GM18499 (cell line): ENCODE measurements around the gene RNF150.
A peak's percentile ranks its signal among the peaks of the same experiment; 100 is the strongest.

Source experiments
- ATAC-seq: cut with Tn5 transposase; IDR thresholded peaks from one replicate; pipeline ENCODE4 v1.9.1; 2021; ENCODE audit warnings: moderate number of reproducible peaks; ENCODE audit not compliant: insufficient read depth, unreplicated experiment

Gene RNF150

DNA sequence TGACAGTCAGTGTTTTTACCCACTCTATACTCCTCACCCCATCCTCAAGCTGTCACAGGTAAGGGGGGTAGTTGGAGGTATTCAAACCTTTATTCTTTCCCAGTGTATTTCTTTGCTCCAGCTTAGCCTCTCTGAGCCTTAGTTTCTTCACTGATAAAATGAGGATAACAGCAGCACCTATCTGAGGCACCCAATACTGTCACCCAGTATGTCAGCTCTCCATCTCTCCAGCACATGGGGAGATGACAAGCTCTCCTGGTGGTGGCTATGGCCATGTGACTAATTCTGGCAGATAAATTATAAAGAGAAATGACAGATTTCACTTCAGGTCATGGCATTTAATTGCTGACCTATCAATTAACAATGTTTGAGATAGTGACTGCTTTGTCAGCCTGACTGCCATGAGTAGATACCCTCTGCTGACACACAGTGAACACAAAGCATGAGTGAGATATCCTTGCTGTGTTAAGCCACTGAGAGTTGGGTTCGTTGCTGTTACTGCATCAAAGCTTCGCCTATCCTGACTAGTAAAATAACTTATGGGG lies 200.7 kb downstream of the RNF150 start:
- ATAC-seq, result no peak

DNA sequence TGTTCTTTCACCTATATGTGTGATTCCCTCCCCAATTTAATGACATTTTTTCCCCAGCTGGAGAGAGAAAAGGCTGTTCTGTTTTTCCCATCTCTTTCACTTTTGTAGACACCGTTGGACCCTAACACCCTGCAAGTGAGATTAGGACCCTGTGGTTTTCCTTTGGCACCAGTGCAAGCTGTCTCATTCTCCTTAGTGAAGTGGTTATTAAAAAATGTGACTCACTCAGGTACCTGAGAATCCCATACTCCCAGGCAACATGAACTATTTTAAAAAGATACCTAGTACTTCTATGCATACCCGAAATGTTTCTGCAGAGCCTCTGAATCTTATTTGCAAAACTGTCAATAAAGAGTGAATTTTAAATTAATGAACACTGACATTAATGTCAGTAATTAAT lies 201.4 kb downstream of the RNF150 start:
- ATAC-seq, result no peak

DNA sequence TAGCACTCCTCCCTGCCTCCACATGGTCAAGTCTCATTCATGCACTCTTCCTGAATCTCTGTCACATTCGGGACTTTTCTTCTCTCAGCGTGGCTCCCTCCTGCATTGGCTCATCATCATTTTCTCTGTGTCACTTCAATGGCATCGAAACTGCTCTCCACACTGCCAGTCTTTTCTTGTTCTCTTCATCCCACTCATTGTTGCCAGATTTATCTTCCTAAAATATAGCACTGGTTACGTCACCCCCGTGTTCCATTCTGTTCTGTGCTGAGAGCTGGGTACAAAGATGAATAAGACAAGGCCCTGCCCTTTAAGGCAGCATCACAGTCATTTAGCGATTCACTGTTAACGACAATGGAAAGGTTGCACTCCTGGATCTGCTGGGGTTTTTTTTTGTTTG lies 202.7 kb downstream of the RNF150 start:
- ATAC-seq, result no peak

DNA sequence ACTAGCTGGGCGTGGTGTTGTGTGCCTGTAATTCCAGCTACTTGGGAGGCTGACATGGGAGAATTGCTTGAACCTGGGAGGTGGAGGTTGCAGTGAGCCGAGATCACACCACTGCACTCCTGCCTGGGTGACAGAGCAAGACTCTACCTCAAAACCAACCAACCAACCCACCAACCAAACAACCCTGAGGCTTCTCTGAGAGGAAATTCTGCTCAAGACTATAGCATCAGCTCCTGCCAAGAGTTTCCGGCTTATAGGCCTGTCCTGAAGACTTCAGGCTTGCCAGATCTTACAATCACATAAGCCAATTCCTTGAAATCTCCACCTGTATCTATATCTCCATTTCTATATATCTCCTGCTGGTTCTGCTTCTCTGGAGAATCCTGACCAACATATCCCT lies 203.3 kb downstream of the RNF150 start:
- no peak for ATAC-seq

DNA sequence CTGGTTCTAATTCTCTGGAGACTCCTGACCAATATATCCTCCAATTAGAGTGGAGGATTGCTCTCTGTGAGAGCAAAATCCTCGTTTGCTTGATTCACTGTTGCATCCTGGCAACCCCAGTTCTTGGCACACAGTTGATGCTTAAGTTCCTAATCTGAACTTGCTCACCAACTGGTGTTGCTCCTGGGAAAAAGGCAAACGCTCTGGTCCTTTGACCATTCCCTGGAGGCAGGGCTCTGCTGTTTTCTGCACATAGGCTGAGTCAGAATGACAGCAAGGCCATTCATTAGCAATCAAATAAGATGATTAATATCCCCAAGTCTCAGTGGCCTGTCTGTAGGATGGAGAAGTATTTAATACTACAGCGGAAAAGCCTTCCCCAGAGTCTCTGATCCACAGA lies 204.4 kb downstream of the RNF150 start:
- ATAC-seq, result no peak

DNA sequence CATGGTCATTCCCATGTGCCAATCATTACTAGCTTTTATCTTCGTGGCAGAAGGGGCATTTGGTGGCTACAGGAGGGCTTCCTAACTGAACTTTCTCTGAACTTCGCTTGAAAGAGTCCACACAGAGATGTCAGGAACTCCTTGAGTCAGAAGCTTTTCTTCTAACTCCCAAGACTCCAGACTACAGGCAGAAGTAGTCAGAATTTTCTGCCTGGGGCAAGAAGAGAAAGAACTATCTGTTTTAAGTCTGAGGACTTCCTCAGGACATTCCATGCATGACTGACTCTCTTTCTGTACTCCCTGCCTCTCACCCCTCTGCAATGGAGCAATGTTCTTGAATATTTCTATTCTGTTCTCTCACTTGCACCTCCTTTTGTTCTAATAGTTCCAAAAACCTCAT lies 206.6 kb downstream of the RNF150 start:
- no peak for ATAC-seq

DNA sequence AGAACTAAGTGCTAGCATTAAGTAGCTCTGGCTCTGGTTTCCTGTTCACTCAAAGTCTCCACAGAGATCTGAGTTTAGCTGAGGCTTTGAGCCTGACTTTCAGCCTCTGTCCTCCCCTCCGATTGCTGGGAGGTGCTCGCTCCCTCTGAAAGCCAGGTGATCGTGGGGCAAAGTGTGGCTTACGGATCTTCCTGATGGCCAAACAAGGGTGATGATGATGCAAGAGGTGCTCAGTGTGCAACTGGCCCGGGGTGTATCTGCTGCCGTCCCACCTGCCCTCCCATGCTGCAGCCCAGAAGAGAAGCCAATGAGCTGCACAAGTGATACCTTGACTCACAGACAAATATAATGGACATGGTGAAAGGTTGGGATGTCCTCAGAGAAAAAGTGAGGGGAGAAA lies 207.9 kb downstream of the RNF150 start:
- no peak for ATAC-seq

DNA sequence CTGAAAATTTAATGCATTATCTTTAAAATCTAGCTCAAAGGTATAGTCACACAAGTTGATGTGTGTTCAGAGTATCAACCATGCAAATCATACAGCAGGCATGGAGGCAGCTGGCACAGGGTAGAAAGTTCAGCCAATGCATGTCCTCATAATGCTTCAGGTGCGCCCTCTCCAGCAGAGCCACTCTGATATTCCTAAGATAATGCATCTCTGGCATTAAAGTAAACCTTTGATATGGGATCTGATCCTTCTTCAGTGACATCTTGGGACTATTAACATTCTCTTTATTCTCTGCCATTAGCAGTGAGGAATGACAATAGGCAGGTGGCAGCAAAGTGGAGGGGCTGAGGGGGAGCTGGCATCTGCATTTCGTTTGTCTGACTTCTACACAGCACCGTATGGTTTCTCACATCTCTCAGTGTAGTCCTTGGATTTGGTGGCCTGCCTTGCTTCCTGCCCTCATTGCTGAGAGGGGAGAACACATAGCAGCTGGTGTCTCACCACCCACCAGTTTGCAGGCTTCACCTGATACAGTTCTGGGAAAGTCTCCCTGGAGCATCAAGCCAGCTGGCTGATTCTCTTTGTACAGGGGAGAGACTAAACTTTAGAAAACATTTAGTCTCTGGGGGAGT lies 208.4 kb downstream of the RNF150 start:
- no peak for ATAC-seq

DNA sequence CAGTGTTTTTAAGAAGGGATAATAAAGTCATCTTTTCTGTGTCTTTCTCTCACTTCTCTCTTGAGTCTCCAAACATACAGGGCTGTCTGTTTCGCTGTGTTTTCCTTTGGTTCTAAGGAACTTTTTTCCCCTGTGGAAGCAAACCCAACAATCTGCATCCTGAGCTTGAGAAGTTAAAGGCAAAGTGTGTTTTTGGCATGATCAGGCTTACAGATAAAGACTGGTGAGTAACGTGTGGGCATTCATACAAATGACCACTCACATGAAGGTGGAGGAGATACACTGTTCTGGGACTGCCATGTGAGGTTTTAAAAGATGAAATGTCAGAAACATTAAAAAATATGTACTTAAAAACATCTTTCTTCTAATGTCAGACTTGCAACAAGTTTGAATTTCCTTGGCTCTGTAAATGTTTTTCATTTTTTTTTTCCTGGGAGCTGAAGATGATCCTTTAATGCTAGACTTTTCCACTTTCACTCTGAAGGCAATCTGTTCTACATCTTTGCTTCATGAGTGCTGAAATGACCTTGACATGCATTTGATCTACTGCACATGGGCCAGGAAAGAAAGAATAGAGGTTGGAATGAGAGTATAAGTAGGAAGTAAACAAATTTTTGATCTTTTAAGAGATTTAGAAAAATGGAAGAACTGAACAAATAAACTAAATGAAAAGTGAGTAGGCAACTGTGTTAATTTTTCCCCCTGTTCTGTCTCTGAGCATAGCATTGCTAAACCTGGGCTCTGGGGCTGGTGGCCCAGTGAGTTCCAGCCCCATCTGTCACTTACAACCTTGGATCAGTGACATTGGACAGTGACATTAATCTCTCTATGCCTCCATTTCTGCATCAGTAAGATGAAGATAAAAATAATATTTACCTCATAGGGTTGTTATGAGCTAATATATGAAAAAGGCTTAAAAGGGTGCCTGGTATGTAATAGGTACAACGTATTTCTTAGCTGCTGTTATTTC lies 226.0 kb downstream of the RNF150 start:
- no peak for ATAC-seq

DNA sequence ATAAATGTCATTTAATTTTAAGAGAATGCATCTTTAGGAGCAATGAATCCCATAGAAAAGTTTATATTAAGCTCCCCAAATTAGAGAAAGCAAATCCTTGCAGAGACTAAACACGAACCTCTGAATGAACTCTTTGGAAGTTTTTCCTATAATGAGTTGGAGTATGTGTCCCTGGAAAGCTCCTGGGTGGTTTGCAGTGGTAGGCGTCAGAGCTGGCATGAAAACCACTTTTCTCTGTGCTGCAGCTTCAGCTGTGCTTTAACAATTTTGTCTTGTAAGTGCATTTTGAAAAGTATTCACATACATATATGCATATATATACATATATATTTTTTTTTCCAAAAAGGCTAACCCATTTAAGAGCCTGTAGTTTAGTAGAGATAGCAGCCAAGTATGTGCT lies 228.4 kb downstream of the RNF150 start:
- ATAC-seq, result no peak

DNA sequence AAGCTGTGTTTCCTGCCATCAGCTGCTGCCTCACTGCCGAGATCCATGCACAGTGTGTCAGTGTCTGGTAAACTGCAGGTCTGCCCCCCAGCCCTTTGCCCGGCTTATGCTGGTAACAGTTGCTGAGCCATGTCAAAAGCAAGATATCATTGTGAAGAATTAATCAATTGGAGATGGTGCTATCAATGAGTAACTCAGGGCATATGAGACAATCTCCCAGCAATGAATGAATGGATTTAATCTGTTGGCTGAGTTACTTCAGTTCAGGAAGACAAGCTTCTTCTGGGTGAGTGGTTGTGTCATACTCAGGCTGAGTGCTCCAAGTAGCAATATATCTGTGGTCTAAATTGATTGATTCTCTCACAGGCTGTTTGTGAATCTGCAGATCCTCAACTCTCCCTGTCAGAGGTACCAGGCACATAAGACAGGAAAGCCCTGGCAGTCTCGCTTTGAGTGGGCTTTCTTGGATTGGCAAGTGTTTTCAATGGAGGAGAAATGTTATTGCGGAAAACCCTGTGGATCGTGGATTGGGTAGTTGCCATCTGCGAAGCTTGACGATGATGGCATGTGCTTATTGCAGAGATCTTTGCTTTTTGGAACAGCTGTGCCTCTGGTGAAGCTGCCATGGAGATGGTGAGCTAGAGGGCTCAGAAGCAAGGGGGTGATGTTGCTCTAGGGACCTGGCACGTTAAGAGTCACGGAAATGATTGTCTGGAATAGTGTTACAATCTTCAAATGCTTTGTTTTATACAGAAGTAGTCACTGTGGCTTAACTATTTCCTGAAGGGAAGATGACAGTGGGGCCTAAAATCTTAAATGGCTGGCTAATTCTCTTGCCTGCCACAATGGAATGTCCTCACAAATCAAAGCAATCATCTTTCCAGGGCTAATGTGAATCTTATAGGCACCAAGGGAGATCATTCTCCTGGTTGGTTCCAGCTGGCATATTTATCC lies 229.5 kb downstream of the RNF150 start:
- no peak for ATAC-seq

DNA sequence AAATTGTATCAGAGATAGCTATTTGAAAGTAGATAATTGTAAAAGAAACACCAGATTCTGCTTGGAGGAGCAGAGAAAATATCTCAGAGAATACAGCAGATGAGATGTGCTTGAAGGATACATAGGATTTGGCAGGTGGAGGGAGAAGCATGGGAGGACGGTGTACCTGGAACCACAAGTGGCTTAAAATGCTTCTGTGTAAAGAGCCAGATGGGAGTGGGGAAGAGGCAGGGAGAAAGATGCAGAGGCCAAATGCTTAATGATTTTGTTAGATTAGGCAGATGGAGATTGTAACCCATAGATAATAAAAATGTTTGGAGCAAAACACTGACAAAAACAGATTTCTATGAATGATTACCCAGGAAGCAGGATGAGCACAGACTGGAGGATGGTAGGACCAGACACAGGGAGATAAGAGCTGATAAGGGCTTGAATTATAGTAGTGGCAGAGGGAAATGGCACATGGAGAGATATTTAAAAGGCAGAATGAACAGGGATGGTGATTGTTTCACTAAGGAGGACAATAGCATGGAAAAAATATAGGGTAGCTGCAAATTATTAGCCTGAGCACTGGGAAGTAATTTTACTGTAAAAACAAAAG lies 231.4 kb downstream of the RNF150 start:
- no peak for ATAC-seq

DNA sequence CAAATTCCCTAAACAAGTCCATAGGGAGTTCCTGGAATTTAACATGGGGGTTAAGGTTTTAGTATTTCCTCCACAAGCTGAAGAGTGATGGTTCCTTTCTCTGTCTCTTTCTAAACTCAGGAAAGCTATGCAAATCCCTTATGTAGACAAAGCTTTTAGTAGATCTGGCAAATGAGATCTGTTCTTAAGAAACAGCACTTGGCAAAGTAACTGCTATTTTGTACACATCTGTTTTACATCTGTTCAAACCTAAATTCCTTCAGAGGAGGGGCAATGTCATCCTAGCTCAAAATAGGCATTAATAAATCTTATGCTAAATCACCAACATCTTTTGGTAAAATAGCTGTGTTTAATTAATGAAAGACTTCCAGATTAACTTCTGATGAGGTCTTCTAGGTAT lies 239.3 kb downstream of the RNF150 start:
- ATAC-seq, result no peak

DNA sequence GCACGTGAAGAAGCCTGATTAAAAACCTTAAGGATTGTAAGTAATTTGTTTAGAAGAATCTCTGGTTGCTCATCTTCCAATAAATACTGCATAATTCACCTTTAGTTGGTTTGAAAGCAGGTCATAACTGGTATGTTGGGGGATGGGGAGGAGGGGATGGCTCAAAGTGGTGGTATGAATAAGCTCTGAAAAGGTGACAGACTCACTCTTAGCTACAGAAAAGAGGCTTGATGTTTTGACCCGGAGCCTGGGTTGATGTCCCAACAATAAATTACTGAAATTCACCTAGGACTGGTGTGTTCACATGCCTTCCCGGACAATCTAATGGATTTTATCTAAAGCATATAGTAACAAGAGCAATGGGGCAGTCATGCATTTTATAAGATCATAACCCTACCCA lies 245.2 kb downstream of the RNF150 start:
- no peak for ATAC-seq

DNA sequence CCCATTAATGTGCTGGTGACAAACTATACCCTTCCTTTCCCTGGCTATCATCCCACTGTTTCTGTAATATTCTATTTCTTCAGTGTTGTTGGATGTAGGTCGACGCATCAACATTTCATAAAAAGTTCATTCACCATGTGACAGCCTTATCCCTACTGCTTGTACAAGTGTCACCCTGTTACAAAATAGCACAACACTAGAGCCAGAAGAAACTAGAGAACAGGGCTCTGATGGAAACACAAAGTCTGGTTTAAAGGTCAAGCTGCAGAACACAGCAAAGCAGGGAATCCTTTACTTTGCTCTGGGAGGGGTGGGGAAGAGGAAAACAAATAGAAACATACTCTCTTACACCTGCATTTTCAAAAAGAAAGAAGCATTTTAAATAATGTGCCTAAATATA lies 245.8 kb downstream of the RNF150 start:
- ATAC-seq, result no peak

DNA sequence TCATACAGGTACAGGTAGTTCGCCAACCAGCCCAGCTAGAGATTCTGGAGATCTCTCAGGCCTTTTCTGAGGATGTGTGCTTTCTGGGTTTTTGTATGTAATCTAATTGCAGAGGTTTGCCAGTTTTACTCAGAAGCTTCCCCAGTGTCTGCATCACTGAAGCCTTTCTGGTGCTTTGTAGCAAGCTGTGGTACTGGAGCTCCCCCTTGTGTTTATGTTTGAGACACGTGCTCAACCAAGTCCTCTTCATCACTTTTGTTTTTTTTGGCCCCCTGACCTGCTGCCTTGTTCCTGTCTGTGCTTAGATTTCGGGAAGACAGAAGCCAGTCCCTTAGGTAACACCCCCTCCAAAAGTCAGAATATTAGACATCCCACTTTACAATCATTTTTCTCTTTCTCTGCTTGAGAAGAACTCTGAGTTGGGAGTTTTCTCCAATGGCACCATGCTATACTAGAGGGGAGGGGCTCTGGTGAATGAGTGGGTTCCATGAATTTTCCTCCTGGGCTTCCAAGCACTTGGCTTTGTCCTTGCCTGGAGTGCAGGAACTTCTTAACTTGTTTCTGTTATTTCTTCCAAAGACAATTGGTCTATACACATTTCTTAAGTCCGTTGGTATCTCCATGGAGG lies 248.7 kb downstream of the RNF150 start:
- ATAC-seq, result peak; percentile 82

DNA sequence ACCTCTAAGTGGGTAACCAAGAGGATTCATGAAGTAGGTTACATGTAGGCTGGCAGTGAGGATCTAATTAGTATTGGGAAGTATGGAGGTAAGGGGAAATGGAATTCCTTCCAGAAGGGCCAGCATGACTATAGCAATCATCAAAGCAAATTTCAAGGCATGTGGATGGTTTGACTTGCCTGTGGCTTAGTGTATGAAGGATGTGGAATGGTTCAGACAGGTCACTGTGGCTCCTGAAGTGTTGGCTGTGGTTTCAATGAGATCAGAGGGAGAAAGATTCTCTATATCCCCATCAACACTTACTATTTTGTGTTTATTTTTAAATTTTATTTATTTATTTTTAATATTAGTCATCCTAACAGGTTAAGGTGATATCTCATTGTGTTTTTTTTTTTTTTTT lies 255.5 kb downstream of the RNF150 start:
- no peak for ATAC-seq

DNA sequence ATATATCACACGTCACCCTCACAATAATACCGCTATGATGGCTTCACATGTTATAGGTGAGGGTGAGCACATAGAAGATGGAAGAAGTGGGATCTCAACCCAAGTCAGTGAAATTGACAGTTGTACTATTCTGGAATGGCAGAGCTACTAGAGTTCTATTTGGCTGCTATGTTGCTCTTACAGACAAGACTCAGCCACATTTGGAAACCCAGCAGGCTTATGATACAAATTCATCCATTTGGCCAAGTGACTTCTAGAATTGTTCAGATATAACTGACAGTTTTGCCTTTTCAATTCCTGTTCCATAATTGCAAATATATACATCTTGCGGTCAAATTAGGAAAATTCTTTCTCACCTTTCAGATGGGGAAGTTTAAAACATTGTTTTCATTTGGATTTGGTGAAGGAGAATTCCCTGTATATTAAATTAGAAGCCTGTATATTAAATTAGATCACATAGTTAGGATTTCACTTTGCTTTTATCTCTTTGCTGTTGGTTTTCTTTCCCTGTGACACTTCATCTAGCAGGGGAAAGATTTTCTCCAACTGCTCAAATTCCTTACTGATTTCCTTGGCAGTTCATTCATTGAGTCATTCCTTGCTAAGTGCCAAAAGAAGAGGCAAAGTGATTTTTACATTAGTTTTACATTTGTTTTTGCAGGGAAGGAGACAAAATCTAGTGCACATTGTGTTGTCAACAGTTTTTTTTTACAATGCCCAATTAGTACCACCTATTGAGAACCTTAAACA lies 256.5 kb downstream of the RNF150 start:
- ATAC-seq, result no peak
